Activated naive CD8-positive, alpha-beta T cell treated with anti-CD3 and anti-CD28 coated beads for 36 hours (primary cell): ENCODE results near the gene DOK6. TPM values are rescaled to one million over a fixed set of nuclear protein-coding genes. Genes with fewer than 3 reads are reported as not detected.

Experiments
- DNase-seq: peaks from one replicate; pipeline ENCODE4 v3.0.0; 2021
- H3K27ac Mint-ChIP-seq: one replicate; pipeline ENCODE4 v1.8.0; 2022; ENCODE audit warnings: mild to moderate bottlenecking, moderate library complexity, mixed read lengths
- H3K27me3 Mint-ChIP-seq: one replicate; pipeline ENCODE4 v1.8.0; 2022; ENCODE audit warnings: mild to moderate bottlenecking, mixed read lengths
- H3K36me3 Mint-ChIP-seq: one replicate; pipeline ENCODE4 v1.8.0; 2021; ENCODE audit warnings: mild to moderate bottlenecking, mixed read lengths
- H3K4me1 Mint-ChIP-seq: one replicate; pipeline ENCODE4 v1.8.0; 2021; ENCODE audit warnings: mixed read lengths
- H3K4me3 Mint-ChIP-seq: one replicate; pipeline ENCODE4 v1.8.0; 2022; ENCODE audit warnings: mild to moderate bottlenecking, moderate library complexity, mixed read lengths
- H3K9me3 Mint-ChIP-seq: one replicate; pipeline ENCODE4 v1.8.0; 2022; ENCODE audit warnings: mixed read lengths
- total RNA-seq, 2 experiments: library from RNA; stranded (reverse); gene quantifications; one replicate each; pipeline ENCODE4 v1.2.3, GENCODE V29; 2021

DOK6 gene
- total RNA-seq, 2 experiments from 2014 or later, result not detected

DNA sequence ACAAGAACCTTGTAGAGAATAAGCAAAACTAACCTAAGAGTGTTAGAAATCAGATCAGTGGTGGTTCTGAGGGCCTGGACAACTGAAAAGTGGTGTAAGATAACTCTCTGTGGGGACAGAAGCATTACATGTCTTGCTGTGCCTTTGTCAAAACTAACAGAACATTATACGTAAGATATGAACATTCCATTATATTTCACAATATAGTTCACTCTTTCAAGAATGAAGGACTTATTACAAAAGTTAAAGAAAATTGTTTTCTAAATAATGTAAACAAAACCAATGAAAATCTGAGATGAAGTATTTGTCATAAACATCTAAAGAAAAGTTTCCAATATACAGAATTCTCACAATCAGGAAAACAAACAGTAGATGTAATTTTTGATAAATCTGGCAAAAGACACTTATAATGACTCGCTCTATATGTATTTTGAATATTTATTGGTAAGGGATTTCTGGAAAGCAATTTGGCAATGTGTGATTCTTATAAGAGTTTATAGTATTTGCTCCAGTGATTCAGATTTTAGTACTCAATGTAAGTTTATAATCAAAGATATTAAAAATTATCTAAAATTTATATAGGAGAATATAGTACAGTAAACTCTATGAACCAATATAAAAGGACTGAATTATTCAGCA, 288.6 kb downstream of the DOK6 start:
- Mint-ChIP-seq H3K27ac (no peak overlapping the region), H3K4me1 (no peaks in the 10 kb centered on the region), H3K4me3 (no peak overlapping the region), H3K9me3 (peaks cover 2% of the 10 kb centered on the region), H3K27me3 (no peaks in the 10 kb centered on the region), H3K36me3 (no peaks in the 10 kb centered on the region)
- no peak for DNase-seq

DNA sequence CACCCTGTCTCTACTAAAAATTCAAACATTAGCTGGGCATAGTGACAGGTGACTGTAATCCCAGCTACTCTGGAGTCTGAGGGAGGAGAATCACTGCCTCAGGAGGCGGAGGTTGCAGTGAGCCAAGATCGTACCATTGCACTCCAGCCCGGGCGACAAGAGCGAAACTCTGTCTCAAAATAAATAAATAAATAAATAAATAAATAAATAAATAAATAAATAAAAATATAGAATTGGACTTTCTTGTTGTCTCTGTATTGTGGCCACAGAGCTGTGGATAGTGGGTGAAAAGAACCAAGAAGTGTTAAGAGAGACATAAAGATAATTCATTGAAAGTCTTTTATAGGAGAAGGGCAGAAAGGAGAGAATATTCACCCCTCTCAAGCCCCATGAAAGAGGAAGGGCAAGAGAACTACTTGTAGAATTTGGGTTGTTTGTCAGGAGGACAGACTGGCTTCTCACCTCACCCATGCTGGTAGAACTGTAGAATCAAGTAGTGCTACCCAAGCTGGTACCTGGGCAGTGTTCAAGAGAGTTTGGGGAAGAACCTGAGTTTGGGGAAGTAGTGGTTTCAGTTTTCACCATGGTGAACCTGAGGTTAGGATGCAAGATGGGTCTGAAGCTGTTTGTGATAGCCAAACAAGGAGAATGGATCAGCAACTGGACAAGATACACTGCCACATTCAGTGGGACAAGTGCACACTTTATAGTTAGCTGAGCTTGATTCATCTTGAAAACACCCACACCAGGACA, 290.5 kb downstream of the DOK6 start:
- H3K4me3 Mint-ChIP-seq, result no peak overlapping the region
- H3K9me3 Mint-ChIP-seq, result peaks cover 2% of the 10 kb centered on the region
- no peaks in the 10 kb centered on the region for H3K4me1 Mint-ChIP-seq
- H3K27me3 Mint-ChIP-seq, result no peaks in the 10 kb centered on the region
- no peak for DNase-seq
- H3K27ac Mint-ChIP-seq, result no peak overlapping the region
- no peaks in the 10 kb centered on the region for H3K36me3 Mint-ChIP-seq

DNA sequence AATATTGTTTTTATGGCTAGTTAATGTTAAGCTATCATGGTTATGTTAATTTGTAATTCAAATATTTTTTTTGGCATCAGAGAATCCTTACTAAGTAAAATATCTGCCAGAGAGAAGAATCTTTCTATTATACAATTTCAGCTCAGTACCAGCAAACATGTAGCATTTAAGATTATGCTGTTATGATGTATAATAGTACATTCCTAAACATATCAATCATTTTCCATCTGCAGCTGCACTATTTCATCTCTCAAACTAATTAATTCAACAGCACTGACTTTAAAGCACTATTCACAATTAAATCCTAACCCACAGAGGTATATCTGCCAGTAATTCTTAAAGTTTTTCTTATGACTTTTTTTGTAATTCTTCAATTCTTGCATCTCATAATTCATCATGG, 296.4 kb downstream of the DOK6 start:
- no peaks in the 10 kb centered on the region for H3K4me1 Mint-ChIP-seq
- no peaks in the 10 kb centered on the region for H3K27me3 Mint-ChIP-seq
- peaks cover 5% of the 10 kb centered on the region for H3K9me3 Mint-ChIP-seq
- H3K4me3 Mint-ChIP-seq, result no peak overlapping the region
- DNase-seq, result no peak
- H3K27ac Mint-ChIP-seq, result no peak overlapping the region
- no peaks in the 10 kb centered on the region for H3K36me3 Mint-ChIP-seq

DNA sequence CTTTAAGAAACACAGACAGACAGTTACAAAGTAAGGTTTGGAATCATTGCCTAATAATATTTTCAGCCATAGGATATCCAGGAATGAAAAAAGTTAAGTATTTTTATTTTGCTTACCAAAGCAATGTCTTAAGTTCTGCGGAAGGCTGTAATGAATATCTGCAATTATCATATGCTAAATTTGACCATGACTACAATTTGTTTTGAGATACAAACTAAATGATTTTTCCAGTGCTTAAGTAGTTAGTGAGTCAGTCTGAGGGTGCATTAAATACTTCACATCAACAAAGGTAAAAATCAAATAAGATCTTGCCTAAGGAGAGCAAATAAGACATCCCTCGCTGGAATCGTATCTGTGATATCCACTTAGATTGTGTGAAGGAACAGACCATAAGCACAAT, 297.0 kb downstream of the DOK6 start:
- H3K27me3 Mint-ChIP-seq, result no peaks in the 10 kb centered on the region
- H3K27ac Mint-ChIP-seq, result no peak overlapping the region
- no peaks in the 10 kb centered on the region for H3K4me1 Mint-ChIP-seq
- DNase-seq, result no peak
- no peak overlapping the region for H3K4me3 Mint-ChIP-seq
- peaks cover 5% of the 10 kb centered on the region for H3K9me3 Mint-ChIP-seq
- no peaks in the 10 kb centered on the region for H3K36me3 Mint-ChIP-seq

DNA sequence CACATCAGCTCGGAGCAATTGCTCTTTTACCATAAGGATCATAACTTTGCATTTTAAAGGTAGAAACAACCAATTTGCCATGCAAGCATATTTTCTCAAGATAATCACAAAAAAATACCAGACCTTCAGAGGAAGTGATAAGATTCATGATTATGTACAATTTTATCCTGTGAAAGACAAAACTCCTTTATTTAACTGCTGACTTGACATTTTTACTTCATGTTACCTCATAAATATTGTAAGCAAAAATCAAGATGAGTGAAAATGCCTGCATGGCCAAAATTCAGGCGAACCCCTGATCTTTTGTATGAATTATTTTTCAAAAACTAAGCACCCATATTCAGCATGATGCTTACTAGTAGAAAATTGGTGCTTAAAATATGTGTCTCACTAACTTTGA, 300.6 kb downstream of the DOK6 start:
- Mint-ChIP-seq H3K27ac (no peak overlapping the region), H3K4me3 (no peak overlapping the region), H3K9me3 (peaks cover 3% of the 10 kb centered on the region), H3K4me1 (no peaks in the 10 kb centered on the region), H3K27me3 (no peaks in the 10 kb centered on the region), H3K36me3 (no peaks in the 10 kb centered on the region)
- no peak for DNase-seq

DNA sequence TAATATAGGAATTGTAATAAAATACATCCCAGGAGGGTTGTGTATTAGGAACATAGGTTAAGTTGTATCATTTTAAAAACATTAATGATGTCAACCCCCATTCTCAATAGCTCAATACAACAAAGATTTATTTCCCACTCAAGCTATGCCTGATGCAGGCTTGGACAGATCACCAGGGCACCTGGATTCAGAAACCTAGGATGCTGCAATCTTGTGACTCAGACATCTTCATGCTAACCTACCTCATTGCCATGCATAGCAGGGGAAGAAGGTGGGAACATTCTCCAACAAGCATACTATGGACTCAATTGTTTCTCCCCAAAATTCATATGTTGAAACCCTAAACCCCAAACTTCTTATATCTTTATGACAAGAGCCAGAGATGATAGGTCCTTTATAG, 302.8 kb downstream of the DOK6 start:
- H3K36me3 Mint-ChIP-seq, result no peaks in the 10 kb centered on the region

DNA sequence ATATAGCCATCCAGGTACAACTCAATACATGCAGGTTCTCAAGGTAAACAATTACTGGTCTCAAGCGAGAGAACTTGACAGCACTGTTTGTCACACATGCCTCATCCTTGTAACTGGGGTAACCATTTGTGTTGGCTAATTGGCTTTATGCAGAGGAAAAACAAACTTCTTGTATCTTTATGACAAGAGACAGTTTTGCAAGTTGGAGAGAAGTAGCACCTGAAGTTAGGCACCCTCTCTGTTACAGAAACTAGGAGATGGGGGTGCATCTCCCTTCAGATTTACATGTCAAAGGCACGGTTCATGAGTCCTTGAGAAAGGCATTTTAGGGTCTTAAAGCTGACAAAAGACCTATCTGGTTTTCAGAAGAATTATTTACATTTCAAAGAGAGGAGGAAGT, 305.3 kb downstream of the DOK6 start:
- H3K9me3 Mint-ChIP-seq, result peaks cover 2% of the 10 kb centered on the region

More for the DNA sequence above, 302.8 kb downstream of the DOK6 start:
- Mint-ChIP-seq H3K27ac (no peak overlapping the region), H3K4me1 (no peaks in the 10 kb centered on the region), H3K9me3 (peaks cover 5% of the 10 kb centered on the region), H3K4me3 (no peak overlapping the region), H3K27me3 (no peaks in the 10 kb centered on the region)
- DNase-seq, result no peak

DNA sequence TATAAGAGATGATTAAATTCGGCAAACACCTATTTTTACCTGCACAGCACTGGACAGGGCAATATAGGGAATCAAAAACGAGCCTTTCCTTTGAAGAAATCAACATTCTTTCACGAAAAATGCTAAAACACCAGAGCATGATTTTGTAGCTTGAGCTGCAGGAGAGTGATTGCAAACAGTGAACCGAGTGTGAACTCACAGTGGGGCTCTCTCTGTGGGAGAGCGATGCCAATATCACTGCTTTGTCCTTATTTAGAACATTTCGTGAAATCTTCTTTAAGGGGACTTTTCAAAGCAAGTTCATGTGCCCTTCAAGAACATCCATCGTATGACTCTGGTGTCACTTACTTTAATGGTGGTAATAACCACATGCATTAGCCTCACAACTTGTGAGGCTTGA, 308.2 kb downstream of the DOK6 start:
- Mint-ChIP-seq H3K9me3 (peaks cover 2% of the 10 kb centered on the region), H3K36me3 (no peaks in the 10 kb centered on the region), H3K27ac (no peak overlapping the region), H3K4me1 (no peaks in the 10 kb centered on the region), H3K27me3 (no peaks in the 10 kb centered on the region), H3K4me3 (no peak overlapping the region)
- no peak for DNase-seq

More for the DNA sequence above, 305.3 kb downstream of the DOK6 start:
- Mint-ChIP-seq H3K4me3 (no peak overlapping the region), H3K27ac (no peak overlapping the region), H3K27me3 (no peaks in the 10 kb centered on the region), H3K4me1 (no peaks in the 10 kb centered on the region), H3K36me3 (no peaks in the 10 kb centered on the region)
- no peak for DNase-seq

DNA sequence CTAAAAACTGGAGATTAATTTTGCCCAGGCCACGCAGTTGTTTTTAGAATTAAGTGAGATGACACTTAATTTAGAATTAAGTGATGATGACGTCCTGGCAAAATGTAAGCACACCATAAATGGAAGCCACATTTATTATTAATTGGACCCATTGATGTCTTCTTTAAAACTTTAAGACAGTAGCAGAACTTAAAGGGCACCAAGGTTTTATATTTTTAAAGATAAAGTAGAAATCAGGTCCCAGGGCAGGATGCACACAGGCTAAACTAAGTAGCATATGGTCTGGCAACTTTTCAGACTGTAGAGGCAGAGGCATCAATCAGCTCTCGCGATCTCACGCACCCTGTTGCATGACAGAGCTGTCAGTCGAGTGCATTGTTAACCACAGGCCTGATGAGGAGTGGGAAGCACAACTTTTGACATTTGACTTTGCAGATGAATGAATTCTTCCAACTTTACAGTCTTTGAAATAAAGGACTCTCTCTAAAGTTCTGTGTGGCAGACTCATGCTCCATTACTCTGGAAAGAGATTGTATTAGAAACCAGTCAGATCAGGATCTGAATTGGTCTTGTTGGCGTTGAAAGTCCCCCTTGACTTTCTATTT, 314.6 kb downstream of the DOK6 start:
- Mint-ChIP-seq H3K27ac (no peak overlapping the region), H3K36me3 (peaks cover 13% of the 10 kb centered on the region), H3K4me3 (no peak overlapping the region), H3K4me1 (no peaks in the 10 kb centered on the region), H3K9me3 (peaks cover 23% of the 10 kb centered on the region), H3K27me3 (no peaks in the 10 kb centered on the region)
- no peak for DNase-seq

DNA sequence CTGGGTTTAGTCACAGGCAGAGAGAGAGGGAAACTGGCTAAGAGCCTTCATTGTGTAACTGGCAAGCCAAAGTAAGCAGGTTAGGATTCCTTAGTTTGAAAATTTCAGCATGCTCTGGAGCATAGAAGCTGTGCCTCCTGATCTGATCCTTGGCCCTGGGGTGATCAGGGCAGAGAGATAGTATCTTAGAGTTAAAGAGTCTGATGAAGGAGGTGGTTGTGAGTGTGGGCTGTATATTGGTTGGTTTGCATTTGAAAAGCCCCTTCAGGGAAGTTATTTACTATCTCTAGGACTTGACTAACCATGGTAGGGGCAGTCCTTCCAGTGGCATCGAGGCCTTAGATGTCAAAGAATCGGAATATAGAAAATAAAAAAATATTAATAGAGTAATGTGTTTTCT, 316.9 kb downstream of the DOK6 start:
- no peaks in the 10 kb centered on the region for H3K4me1 Mint-ChIP-seq
- H3K27ac Mint-ChIP-seq, result no peak overlapping the region

DNA sequence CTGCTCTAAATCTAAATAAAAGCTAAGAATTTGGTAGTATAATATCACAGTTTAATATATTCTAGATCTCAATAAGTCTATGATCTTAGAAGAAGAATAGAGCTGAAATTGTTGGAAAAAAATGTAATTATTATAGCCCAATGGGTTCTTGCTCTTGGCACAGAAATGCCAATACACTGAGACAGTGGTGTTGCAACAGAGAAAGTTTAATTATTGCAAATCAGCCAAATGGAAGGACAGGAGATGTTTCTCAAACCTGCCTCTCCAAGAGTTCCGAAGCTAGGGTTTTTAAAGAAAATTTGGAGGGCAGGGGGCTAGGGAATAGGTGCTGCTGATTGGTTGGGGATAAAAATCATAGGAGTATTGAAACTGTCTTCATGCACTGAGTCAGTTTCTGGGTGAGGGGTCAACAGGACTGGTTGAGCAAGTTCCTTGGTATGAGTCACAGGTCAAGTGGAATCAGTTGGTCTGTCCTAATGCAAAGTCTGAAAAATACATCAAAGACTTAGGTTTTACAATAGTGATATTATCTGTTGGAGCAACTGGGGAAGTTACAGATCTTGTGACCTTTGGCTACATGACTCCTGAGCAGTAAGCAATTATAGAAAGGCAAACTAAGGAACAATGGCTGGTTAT, 318.3 kb downstream of the DOK6 start:
- peaks cover 23% of the 10 kb centered on the region for H3K9me3 Mint-ChIP-seq
- H3K4me3 Mint-ChIP-seq, result no peak overlapping the region
- H3K27me3 Mint-ChIP-seq, result no peaks in the 10 kb centered on the region
- DNase-seq, result no peak
- H3K36me3 Mint-ChIP-seq, result peaks cover 15% of the 10 kb centered on the region
- peaks cover 2% of the 10 kb centered on the region for H3K4me1 Mint-ChIP-seq
- H3K27ac Mint-ChIP-seq, result no peak overlapping the region

More for the DNA sequence above, 316.9 kb downstream of the DOK6 start:
- Mint-ChIP-seq H3K9me3 (peaks cover 23% of the 10 kb centered on the region), H3K4me3 (no peak overlapping the region), H3K27me3 (no peaks in the 10 kb centered on the region), H3K36me3 (peaks cover 15% of the 10 kb centered on the region)
- no peak for DNase-seq

DNA sequence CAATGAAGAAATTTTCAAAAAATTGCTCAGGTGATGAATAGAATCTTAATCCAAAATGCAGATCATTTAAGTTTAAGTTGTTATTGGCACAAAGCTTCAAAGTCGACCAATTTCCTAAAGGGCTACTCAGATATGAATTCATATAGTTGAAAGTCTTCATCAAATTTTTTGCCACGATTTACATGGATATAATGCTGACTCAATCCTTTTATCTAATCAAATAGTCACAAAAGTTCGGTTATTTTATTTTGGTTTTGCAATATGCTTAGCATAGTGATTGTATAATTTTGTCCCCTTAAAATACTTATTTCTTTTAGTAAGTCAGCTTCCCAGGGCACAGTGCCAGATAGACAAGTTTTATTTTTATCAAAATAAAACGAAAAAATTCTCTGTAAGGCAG, 319.7 kb downstream of the DOK6 start:
- DNase-seq, result no peak
- H3K27ac Mint-ChIP-seq, result no peak overlapping the region

DNA sequence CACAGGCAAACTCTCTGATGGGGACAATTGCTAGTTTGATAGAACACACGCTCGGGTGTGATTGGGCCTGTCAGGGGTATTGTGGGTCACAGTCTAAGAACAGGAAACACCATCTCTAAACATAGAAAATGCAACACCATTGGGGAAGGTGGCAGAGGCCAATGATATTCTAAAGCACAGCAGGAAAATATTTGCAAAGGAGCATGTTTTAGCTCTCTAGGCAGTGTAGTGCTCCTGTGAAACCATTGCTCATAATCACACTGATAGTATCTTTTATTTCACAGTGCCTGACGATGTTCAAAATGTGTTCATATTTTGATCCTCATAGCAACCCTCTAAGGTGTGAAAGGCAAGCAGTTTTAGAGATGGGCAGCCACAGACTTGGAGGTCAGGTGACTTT, 322.7 kb downstream of the DOK6 start:
- Mint-ChIP-seq H3K4me1 (peaks cover 4% of the 10 kb centered on the region), H3K27me3 (no peaks in the 10 kb centered on the region), H3K27ac (no peak overlapping the region), H3K9me3 (peaks cover 10% of the 10 kb centered on the region), H3K4me3 (no peak overlapping the region), H3K36me3 (peaks cover 8% of the 10 kb centered on the region)
- no peak for DNase-seq

More for the DNA sequence above, 319.7 kb downstream of the DOK6 start:
- Mint-ChIP-seq H3K36me3 (peaks cover 15% of the 10 kb centered on the region), H3K4me1 (peaks cover 2% of the 10 kb centered on the region), H3K4me3 (no peak overlapping the region), H3K27me3 (no peaks in the 10 kb centered on the region), H3K9me3 (peaks cover 23% of the 10 kb centered on the region)

DNA sequence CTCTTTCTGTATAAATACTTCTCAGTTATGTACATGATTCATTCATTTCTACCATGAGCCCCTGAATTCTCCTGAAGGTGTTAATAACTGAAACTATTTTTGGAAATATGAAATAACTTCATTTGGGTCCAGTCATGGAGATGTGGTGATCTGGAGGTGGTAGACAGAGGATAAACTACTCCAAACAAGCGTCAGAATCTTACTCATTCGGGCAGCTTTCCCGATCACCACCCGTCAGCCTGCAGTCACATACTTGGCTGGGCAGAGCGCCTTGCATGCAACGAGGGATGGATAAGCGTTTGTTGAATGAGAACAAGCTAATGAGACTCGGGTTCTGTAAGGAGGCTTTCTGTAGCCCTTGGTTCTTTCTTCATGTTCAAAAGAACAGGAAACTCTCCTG, 324.3 kb downstream of the DOK6 start:
- no peak overlapping the region for H3K4me3 Mint-ChIP-seq
- peaks cover 4% of the 10 kb centered on the region for H3K4me1 Mint-ChIP-seq
- H3K36me3 Mint-ChIP-seq, result peaks cover 2% of the 10 kb centered on the region
- H3K27me3 Mint-ChIP-seq, result no peaks in the 10 kb centered on the region
- no peak for DNase-seq
- H3K9me3 Mint-ChIP-seq, result no peaks in the 10 kb centered on the region
- no peak overlapping the region for H3K27ac Mint-ChIP-seq

DNA sequence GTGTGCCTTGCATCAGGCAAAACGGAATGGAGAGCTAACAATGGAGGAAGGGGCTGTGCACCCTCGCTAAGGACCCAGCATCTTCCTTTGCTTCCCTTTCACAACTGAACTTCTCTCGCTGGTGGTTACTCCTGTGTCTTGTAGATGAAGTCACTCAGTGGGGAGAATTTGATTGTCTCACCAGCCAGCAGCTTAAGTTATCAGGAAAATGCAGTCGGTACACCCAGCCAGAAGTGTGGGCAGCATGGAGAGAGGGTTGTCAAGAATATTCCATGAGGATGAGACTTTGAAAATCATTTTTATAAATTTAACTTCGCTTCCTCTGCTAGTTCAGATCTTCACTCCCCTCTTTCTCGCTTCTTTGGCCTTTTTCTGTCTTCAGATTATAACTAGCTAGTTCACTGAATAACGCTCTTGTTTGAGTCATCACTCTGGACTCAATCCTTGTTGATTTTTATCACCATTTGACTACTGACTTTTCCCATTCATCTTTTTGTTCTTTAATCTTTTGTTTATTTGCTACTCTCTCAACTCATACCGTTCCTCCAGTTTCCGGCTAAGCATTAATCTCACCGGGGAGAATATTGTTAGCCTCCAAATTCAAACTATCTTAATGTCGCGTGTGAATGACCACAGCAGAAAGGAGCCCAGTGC, 325.3 kb downstream of the DOK6 start:
- no peak for DNase-seq
- Mint-ChIP-seq H3K4me1 (peaks cover 4% of the 10 kb centered on the region), H3K36me3 (peaks cover 2% of the 10 kb centered on the region), H3K9me3 (no peaks in the 10 kb centered on the region), H3K27ac (no peak overlapping the region), H3K27me3 (no peaks in the 10 kb centered on the region), H3K4me3 (no peak overlapping the region)
